ENCODE results near the gene TSEN34. TPM values are rescaled to one million over a fixed set of nuclear protein-coding genes. Genes with fewer than 3 reads are reported as not detected.

The TSEN34 gene
- total RNA-seq, 2 donors from 2014 or later, result 36.7 to 37.0 TPM

GRCh38 chr19:54148158-54148557, 43.0 kb upstream of the TSEN34 start:
- DNase-seq (ENCODE audit: low spot score), result no peak
- H3K27ac ChIP-seq, result no peak overlapping the region

GRCh38 chr19:54149021-54149812, 41.9 kb upstream of the TSEN34 start:
- no peak for TF ChIP-seq CTCF (IDR thresholded peaks at IDR 0.05)
- H3K4me1 ChIP-seq, result peaks cover 0 to 30% of the 10 kb centered on the region in 2 donors
- peaks cover 99% of the 10 kb centered on the region for H3K36me3 ChIP-seq
- no peak overlapping the region for H3K27ac ChIP-seq
- no peak for DNase-seq (ENCODE audit: low spot score)
- H3K4me3 ChIP-seq, result no peak overlapping the region
- H3K9me3 ChIP-seq, result no peaks in the 10 kb centered on the region
- no peaks in the 10 kb centered on the region for H3K27me3 ChIP-seq

More at GRCh38 chr19:54148158-54148557, 43.0 kb upstream of the TSEN34 start:
- H3K27me3 ChIP-seq, result no peaks in the 10 kb centered on the region
- no peak overlapping the region for H3K4me3 ChIP-seq
- TF ChIP-seq CTCF (IDR thresholded peaks at IDR 0.05), result no peak
- H3K4me1 ChIP-seq, result peaks cover 0 to 22% of the 10 kb centered on the region in 2 donors
- H3K36me3 ChIP-seq, result peaks cover 99% of the 10 kb centered on the region
- no peaks in the 10 kb centered on the region for H3K9me3 ChIP-seq

GRCh38 chr19:54151362-54152035, 39.6 kb upstream of the TSEN34 start:
- H3K36me3 ChIP-seq, result peaks cover 99% of the 10 kb centered on the region
- TF ChIP-seq CTCF (IDR thresholded peaks at IDR 0.05), result no peak
- no peak for DNase-seq (ENCODE audit: low spot score)
- no peaks in the 10 kb centered on the region for H3K9me3 ChIP-seq
- no peaks in the 10 kb centered on the region for H3K27me3 ChIP-seq
- no peak overlapping the region for H3K27ac ChIP-seq
- H3K4me1 ChIP-seq, result peaks cover 0 to 30% of the 10 kb centered on the region in 2 donors
- no peak overlapping the region for H3K4me3 ChIP-seq

- Histone ChIP-seq H3K9me3 (no peaks in the 10 kb centered on the region), H3K27ac (no peak overlapping the region), H3K4me3 (no peak overlapping the region), H3K4me1 (peaks cover 0 to 22% of the 10 kb centered on the region in 2 donors), H3K36me3 (peaks cover 99% of the 10 kb centered on the region), H3K27me3 (no peaks in the 10 kb centered on the region)
- no peak for TF ChIP-seq CTCF (IDR thresholded peaks at IDR 0.05)
- DNase-seq (ENCODE audit: low spot score), result no peak
Measured at GRCh38 chr19:54152267-54152666, 38.8 kb upstream of the TSEN34 start.

- no peak overlapping the region for H3K4me3 ChIP-seq
- no peak for DNase-seq (ENCODE audit: low spot score)
- peak overlapping the region in 1 of 2 donors; percentile 29 for H3K27ac ChIP-seq
- peaks cover 99% of the 10 kb centered on the region for H3K36me3 ChIP-seq
- no peaks in the 10 kb centered on the region for H3K9me3 ChIP-seq
- H3K4me1 ChIP-seq, result peaks cover 0 to 15% of the 10 kb centered on the region in 2 donors
- H3K27me3 ChIP-seq, result no peaks in the 10 kb centered on the region
- no peak for TF ChIP-seq CTCF (IDR thresholded peaks at IDR 0.05)
Measured at GRCh38 chr19:54152878-54153524, 38.1 kb upstream of the TSEN34 start.

Measured in right atrium auricular region (tissue), 2 donors.